Measurements from ENCODE around the gene NXPH1.
A peak's percentile ranks its signal among the peaks of the same experiment; 100 is the strongest.
"Not testable (repeated sequence)": the region's sequence is repeated elsewhere in the genome, so short reads cannot be mapped to it uniquely, and the experiment has no call there.

Gene NXPH1

DNA sequence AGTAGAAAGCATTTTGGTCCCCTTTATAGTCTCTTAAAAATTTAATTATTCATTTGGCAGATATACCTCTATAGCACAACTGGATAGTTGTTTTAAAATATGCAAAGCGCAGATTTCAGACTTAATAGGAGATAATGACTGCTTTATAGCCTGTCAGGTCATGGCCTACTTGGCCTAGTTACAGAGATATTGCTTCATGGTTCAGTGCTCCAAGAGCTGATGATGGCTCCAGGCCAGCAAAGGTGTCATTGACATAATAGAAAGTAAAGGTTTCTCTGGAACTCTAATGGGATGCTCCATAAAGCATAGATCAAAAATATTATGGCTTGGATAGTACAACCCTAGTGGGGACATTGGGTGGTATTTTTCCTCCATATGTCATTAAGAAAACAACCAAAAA, 285.7 kb downstream of the NXPH1 start:
- DNase-seq (ENCODE audit: low read depth) = no peak

DNA sequence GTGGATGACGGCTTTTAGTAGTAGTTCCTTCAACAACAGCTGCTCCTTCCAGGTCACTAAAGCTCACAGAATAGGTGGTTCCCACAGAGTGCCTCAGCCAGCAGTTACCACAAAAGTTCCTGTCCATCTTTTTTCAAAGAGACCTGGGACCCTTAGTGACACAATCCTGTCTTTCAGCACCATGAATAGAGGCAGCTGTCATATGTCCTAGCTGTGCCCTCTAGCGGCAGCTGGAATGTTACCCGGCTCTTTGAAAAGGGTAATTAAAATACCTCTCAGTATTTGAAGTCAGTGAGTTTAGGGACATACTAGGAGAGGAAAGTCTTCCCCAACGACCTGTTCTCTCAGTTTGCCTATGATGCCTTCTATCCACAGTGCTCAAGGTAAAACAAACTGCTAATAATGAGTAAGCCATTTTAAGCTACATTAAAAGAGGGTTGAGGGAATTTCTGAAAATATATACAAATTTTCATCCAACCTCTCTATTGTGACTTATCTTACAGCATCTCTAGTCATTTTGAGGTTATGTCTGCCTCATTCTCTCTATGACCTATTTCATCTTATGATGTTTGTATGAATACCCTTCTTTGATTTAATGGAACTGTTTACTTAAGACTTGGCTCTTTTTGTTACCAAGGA, 290.8 kb downstream of the NXPH1 start:
- peak; percentile 7 for DNase-seq (ENCODE audit: low read depth)

DNA sequence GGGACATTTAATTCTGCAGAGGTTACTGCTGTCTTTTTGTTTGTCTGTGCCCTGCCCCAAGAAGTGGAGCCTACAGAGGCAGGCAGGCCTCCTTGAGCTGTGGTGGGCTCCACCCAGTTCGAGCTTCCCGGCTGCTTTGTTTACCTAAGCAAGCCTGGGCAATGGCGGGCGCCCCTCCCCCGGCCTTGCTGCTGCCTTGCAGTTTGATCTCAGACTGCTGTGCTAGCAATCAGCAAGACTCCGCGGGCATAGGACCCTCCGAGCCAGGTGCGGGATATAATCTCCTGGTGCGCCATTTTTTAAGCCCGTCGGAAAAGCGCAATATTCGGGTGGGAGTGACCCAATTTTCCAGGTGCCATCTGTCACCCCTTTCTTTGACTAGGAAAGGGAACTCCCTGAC, 298.3 kb downstream of the NXPH1 start:
- DNase-seq (ENCODE audit: low read depth) = not testable (repeated sequence)

DNA sequence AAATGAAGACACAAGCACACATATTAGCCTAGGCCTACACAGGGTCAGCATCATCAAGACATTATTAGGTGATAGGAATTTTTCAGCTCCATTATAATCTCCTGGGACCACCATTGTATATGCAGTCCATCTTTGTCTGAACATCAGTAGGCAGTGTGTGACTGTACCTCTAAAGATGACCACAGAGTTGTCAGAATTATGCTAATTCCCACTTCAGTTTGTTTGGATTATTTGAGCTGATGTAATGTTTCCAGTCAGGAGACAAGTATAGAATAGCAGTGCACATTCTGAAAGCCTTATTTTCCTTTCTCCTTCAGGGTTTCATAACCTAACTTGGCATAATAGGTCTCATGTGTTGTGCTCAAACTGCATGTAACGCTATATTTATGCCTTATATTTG, 306.4 kb downstream of the NXPH1 start:
- no peak for DNase-seq (ENCODE audit: low read depth)

DNA sequence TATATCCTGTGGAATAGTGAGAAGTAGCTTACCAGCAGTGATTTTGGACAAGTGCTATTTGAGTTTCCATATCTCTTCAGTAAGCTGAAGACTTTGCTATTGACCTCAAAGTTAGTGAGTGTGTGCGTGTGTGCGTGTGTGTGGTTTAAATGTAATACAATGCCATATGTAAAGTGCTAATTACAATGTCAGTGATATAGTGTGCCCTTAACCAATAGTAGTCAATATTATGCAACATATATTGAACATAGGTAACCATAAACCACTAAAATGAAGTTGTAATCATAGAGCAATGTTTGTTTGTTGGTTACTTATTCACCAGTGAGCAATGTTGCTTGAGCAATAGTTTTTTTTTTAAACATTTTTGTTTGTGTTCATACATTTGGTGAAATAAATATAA, 309.4 kb downstream of the NXPH1 start:
- DNase-seq (ENCODE audit: low read depth) = no peak

DNA sequence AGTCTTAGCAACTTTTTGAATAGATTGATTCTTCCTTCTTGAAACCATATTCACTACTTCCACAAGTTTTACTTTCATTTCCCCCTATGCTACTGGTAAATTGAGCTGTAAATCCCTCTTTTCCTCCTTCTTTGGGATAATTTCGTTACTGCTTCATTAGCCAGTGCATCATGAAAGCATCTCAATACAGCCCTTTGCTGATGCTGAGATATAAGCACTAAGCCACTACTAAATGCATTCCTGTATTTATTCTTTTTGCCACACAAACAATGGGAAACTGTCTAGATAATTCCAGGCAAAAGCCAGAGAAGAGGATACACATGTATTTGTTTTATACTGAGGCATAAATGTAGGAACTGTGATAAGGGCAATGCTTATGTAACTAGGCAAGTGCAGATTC, 313.9 kb downstream of the NXPH1 start:
- DNase-seq (ENCODE audit: low read depth) = no peak

DNA sequence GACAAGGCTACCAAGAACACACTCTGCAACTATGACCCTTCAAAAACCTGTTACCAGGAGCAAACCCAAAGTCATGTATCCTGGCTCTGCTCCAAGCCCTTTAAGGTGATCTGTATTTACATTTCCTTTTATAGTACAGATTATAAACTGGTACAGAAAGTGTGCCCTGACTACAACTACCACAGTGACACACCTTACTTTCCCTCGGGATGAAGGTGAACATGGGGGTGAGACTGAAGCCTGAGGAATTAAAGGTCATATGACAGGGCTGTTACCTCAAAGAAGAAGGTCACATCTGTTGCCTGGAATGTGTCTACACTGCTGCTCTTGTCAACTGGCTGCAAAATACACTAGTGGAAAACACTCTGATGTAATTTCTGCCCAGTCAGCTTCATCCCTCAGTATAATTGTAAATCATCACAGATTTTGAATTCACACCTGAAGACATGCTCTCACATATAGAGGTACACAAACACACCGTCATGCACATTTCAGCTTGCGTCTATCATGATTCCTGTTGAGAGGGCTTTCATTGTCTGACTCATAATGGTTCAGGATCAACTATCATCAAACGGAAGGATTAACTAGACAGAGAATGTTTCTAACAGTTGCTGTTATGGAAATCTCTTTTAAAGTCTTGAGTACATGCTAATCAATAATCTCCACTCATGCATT, 318.3 kb downstream of the NXPH1 start:
- DNase-seq (ENCODE audit: low read depth) = no peak

DNA sequence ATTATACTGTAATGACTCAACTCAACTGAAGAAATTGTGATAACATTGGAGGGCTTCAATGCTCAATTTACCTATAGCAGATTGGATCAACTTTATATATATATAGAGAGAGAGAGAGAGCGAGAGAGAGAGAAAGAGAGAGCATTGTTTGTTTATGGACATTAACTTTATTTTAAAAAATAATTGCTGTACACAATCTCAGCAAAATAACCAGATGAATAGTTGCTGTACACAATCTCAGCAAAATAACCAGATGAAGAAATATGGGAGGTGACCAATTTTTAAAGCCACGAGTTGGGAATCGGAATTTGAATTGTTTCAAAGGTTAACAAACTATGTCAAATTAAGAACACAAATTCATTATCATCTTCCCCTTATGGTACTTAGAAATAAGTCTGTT, 319.9 kb downstream of the NXPH1 start:
- no peak for DNase-seq (ENCODE audit: low read depth)

DNA sequence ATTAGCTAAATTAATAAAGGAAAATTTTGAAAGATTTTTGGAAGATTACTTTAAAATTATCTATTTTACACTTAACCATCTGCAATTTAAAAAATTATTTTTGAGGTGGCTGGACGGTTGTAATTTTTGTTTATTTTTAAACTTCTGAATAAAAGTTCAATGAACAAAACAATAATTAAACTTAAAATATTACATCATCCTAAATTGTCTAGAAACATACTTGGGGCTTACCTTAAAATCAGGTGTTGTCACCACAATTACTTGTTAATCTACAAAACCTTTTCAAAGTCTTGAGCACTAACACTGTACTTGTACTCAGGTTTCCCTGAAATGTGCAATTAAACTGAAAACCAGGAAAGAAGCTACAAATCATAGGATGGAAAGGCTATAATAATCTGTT, 328.3 kb downstream of the NXPH1 start:
- no peak for DNase-seq (ENCODE audit: low read depth)

DNA sequence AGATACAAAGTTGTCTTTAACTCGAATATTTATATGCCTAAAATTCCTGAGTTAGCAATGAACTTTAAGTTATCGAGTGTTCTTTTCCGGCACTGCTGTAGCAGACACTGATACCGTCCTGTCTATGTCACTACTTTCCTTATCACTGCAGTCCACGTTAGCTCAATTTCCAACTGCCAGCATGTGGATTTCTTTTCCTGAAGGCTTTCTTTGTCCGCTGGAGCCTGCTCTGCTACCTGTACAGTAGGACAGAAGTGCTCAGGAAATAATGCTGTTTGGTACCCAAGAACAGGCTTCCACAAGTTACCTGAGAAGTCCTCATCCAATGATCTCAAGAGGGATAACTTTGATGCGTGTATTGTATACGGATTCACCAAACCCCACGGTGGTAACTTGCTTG, 329.4 kb downstream of the NXPH1 start:
- no peak for DNase-seq (ENCODE audit: low read depth)

DNA sequence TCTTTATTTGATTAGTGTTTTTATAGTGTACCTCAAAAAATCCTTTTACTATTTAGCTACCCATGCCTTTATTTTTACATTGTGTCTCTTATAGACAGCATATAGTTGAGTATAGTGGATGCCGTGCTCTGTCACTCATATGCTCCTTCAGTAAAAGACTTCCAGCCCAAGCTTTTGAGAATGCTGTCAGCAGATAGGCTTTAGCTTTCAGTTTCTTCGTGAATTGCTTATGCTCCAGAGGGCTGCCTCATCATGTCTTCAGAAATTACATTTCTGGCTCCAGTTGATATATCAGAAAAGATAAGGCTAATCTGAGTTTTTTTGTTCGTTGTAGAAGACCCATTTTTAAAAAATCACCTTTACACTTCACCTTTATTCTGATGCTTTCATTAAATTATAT, 332.0 kb downstream of the NXPH1 start:
- DNase-seq (ENCODE audit: low read depth) = no peak

DNA sequence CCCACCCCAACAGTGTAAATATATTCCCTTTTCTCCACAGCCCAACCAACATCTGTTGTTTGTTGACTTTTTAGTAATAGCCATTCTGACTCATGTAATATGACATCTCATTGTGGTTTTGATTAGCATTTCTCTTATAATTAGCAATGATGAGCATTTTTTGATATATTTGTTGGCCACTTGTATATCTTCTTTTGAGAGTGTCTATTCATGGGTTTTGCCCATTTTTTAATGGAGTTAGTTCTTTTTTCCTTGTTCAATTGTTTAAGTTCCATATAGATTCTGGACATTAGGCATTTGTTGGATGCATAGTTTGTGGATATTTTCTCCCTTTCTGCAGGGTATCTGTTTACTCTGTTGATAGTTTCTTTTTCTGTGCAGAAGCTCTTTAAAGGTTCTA, 340.1 kb downstream of the NXPH1 start:
- no peak for DNase-seq (ENCODE audit: low read depth)

DNA sequence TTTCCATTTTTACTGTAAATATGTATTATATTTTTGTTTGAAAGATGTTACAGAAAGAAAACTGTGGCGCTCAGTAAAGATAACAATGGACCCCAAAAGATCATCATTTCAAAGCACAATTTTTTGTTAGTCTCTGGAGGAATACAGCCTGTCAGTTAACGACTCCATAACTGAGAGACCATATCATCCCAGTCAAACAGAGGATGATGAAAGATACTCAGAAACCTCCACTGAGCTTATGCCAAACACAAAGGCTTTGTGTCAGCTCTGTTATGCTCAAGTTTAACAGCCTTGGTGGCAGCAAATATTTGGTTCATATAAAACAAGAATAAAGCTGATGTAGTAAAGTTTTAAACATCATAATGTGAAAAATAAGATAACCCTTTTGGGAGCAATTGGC, 345.1 kb downstream of the NXPH1 start:
- no peak for DNase-seq (ENCODE audit: low read depth)

DNA sequence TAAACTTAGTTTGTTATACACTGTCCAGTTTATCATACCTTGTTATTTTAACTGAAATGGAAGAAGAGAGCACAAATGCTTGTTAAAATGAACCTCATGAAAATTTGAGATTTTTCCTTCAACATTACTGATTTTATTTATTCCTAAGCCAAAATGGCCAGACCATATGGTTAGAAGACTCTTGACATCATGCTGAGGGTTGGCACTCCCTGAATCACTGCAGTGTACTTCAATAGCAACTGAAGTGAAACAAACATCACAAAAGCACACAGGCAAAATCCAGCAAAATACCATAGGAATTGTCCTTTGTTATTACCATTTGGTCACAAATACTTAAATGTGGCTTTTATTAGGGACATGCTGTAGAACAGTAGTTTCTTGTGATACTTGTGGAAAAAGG, 347.8 kb downstream of the NXPH1 start:
- no peak for DNase-seq (ENCODE audit: low read depth)

DNA sequence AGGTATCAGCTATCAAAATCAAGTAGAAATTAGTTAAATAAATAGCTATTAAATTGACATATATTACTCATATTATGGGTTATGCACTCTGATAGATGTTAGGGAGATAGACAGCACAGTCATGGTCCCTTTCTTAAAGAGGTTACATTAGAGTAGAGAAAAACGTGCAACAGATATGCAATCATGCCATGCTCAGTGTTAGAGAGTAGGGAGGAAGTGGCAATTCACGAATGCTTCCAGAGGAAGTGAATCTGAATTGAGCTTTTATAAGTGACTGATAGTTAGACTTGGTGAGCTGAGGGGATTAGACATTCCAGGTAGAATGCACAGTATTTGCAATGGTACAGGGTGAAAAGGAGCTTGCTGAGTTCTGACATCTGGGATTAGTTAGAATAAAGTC, 349.8 kb downstream of the NXPH1 start:
- DNase-seq (ENCODE audit: low read depth) = no peak

DNA sequence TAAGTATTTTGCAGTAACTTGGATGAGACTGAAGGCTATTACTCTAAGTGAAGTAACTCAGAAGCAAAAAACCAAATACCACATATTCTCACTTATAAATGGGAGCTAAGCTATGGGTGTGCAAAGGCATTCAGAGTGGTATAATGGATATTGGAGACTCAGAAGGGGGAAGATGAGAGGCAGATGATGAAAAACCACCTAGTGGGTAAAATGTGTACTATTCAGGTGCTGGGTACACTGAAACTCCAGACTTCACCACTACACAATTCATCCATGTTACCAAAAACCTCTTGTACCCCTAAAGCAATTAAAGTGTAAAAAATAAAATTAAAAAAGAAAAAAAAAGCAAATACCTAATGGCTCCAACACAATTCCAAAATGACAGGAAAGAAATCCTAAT, 351.7 kb downstream of the NXPH1 start:
- DNase-seq (ENCODE audit: low read depth) = no peak

DNA sequence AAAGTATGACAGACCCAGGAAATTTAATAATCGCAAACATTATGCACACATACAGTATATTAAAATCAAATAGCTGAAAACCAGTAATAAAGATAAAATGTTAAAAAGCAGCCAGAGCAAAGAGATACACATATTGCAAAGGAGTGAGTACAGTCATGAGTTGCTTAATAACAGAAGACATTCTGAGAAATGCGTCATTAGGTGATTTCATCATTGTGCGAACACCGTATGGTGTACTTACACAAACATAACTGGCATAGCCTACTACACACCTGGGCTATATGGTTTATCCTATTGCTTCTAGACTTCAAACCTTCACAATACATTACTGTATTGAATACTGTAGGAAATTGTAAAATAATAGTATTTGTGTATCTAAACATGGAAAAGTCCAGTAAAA, 367.6 kb downstream of the NXPH1 start:
- no peak for DNase-seq (ENCODE audit: low read depth)
